DND-41 (cell line): ENCODE results near the gene ITM2B.

Experiments used
- EZH2 ChIP-seq: IDR thresholded peaks from 3 replicates; pipeline ENCODE4 v1.6.1; 2012; ENCODE audit warnings: borderline replicate concordance, low read depth, mild to moderate bottlenecking, moderate library complexity, low read length, inconsistent platforms; ENCODE audit not compliant: severe bottlenecking
- TF ChIP-seq, protein P1 (sequence below): IDR thresholded peaks from 2 replicates; pipeline ENCODE4 v1.5.1; 2012; ENCODE audit warnings: borderline replicate concordance, low read length, moderate library complexity, mild to moderate bottlenecking; ENCODE audit not compliant: poor library complexity, severe bottlenecking; ENCODE audit errors: extremely low read depth

DNA sequence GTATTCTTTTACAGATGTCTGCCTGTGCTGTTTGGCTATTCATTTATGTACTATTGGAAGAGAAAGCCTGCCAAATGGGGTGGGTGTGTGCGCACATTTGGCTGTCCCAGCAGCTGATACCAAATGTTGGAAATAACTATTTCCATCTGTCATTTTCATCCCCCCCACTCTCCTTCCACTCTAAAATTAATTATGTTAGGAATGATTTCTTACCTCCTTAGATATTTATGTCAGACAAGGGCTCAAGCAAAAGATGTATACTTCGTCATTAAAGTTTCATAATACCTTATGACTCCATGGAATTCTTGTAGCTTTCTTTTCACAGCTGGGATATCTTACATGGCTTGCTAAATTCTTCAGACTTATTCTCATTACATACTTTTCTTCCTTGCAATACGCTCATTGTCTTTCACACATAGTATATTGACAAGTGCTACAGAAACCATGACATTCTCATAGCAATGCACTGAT lies 18.6 kb downstream of the ITM2B start:
- TF ChIP-seq, protein P1, sequence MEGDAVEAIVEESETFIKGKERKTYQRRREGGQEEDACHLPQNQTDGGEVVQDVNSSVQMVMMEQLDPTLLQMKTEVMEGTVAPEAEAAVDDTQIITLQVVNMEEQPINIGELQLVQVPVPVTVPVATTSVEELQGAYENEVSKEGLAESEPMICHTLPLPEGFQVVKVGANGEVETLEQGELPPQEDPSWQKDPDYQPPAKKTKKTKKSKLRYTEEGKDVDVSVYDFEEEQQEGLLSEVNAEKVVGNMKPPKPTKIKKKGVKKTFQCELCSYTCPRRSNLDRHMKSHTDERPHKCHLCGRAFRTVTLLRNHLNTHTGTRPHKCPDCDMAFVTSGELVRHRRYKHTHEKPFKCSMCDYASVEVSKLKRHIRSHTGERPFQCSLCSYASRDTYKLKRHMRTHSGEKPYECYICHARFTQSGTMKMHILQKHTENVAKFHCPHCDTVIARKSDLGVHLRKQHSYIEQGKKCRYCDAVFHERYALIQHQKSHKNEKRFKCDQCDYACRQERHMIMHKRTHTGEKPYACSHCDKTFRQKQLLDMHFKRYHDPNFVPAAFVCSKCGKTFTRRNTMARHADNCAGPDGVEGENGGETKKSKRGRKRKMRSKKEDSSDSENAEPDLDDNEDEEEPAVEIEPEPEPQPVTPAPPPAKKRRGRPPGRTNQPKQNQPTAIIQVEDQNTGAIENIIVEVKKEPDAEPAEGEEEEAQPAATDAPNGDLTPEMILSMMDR: no peak
- no peak for TF ChIP-seq EZH2
